CD1c-positive myeloid dendritic cell (primary cell): ENCODE results near the gene C14orf132.
"Not testable (repeated sequence)": the region's sequence is repeated elsewhere in the genome, so short reads cannot be mapped to it uniquely, and the experiment has no call there.

Experiments
- DNase-seq: peaks from one replicate; pipeline ENCODE4 v3.0.0-alpha.2; 2016; ENCODE audit errors: extremely low spot score

Gene C14orf132

DNA sequence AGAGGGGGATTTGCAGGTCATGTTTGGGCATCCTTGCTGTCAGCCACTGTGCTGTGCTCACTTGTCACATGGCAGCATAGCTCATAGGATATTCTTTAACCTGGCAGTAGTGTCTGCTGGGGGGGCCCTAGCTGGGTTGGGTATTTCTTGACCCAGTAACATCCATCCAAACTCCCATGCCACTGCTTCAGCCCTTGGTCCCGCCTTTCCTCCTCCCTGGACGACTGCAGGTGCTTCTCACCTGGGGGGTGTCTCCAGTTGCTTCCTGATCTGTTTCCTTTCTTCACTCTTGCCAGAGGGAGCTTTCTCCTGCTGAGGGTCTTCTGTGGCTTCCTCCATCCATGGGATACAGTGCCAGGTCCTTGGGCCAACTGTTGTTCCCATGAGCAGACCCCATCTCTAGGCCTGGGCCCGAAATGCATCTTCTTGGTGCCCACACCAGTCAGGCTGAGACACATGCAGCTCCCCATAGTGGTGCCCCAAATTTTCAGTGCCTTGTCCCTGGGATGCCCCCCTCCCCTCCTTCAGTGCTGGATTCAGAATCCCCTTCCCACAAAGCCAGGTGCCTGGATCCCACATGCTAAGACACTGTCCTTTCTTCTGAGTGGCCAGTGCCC, 20.5 kb downstream of the C14orf132 start:
- DNase-seq = no peak

DNA sequence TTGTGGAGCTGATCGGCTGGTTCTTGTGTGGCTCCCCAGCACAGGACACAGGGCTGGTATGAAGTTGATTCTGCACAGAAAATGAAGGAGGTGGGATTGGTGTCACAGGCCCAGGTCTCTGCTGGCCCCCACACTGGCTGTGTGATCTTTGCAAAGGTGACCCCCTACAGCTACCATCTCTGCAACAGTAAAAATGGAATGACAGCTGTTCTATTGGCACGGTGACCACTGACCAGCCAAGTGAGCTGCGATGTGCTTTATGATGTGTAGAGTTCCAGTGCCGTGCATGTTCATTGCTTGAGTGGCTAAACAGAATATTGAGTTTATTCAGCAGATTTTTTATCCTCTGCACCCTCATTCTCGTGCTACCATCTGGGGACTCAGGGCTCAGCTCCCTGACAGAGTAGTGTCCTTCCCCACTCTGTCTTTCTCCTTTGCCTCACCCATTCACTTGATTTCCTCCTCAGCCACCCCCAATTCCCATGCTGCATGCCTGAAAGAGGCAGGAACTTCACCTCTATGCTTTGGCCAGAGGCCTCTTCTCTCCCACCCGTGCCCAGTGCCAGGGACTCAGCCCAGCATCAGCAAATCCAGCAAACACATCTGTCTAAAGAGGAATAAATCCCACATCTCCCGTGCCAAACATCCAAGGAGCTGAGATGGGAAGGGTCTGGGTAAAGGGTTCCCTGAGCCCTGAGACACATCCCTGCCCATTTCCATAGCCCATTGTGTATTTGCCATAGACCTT, 21.2 kb downstream of the C14orf132 start:
- DNase-seq = no peak

DNA sequence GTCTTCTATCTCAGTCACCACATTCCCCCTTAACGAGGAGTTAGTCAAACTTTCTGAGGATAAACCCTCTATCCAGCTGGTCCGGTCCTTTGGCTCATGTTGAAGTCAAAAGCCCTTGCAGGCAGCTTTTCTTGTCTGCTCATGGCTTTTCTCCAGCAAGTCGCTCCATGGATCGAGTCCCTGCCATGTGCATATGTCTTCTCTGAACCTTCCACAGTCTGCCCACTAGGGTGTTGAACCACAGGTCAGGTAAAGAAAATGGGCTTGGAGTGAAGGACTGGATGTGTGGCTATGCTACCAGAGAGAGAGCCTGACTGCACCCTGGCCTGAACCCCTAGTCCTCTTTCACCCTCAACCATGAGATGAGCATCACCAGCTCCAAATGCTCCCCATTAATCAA, 22.8 kb downstream of the C14orf132 start:
- DNase-seq = no peak

DNA sequence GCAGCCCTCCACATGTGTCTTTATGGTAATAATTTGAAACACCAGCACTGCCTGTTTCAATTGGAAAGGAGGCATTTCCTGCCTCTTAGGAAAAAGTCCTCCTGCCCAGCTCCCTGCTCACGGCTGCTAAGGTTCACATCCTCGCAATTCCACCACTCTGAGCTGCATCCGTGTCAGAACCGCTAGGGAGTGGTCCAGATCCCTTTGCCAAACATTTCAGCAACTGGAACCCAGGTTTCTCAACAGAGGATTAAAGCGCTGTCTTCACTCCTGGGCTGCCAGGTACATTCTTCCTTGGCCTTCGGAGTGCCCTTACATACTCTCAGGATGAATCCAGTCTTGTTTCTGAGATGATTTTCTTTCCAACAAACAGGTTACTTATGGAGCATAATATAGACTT, 23.3 kb downstream of the C14orf132 start:
- no peak for DNase-seq

DNA sequence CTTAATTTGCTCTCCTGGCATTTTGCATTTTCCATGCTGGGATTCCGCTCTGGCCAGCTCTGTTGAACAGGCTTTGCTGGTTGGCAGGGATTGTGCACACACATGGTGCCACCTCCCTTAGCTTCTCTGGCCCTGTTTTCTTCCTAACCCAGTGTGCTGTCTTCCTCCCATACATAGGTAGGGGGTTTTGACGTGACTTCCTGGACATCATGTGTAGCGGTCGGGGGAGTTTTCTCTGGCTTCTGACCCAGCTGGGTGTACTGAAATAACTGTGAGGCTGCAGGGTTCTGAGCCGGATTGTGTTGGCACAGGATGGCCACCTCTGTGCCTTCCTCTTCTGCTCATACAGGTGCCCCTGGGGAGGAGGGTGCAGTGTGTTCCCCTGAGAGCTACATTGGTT, 25.7 kb downstream of the C14orf132 start:
- DNase-seq = no peak

DNA sequence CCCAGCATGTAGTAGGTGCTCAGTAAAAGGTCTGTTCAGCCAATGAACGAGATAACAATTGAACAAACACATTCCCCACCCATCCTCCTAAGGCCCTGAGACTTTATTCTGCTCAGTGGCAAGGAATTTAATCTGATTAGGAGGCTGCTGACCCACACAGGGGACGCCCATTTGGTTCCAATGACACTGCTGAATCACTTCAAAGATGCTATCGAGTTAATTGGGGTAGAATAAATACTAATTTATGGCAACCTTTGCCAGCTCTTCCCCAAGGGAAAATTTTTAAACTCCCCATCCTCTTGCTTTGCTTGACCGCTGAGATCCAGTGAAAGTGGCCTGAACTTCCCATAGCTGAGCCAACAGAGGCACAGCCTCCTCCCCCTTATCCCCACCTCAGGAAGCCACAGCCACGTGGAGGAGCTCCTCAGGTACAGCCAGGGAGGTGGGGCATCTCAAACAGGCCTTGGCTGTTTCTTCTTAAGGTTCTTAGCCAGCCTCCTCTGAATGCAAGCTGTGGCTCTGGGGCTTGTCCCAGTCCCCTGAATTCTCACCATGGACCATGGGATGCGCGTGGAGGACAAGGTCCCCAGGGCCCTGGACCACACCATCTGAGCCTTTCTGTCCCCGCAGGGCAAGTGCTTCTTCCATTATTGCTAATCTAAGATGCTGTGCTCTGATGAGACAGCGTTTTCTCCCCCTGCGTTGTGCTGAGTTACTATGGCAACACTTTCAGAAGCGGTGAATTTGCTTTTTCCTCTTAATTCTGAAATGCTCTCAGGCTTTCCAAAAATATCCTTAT, 26.7 kb downstream of the C14orf132 start:
- DNase-seq = no peak

DNA sequence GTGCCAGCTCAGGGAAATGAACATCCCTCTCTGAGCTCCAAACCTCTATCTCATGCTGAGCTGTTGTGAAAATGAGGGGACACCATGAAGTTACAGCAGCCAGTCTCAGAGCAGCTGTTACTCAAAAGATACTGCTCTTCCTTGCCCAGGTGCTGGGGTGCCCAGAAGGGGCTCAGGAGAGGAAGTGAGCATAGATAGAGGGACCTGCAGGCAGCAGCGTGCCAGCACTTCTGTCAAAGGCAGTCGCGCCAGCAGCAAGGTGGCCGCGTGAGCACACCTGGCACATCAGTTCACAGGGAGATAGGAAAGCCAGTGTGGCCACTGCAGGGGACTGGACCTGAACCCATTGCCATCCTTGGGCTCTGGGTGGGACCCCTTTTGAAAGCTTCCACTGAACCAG, 27.8 kb downstream of the C14orf132 start:
- no peak for DNase-seq

DNA sequence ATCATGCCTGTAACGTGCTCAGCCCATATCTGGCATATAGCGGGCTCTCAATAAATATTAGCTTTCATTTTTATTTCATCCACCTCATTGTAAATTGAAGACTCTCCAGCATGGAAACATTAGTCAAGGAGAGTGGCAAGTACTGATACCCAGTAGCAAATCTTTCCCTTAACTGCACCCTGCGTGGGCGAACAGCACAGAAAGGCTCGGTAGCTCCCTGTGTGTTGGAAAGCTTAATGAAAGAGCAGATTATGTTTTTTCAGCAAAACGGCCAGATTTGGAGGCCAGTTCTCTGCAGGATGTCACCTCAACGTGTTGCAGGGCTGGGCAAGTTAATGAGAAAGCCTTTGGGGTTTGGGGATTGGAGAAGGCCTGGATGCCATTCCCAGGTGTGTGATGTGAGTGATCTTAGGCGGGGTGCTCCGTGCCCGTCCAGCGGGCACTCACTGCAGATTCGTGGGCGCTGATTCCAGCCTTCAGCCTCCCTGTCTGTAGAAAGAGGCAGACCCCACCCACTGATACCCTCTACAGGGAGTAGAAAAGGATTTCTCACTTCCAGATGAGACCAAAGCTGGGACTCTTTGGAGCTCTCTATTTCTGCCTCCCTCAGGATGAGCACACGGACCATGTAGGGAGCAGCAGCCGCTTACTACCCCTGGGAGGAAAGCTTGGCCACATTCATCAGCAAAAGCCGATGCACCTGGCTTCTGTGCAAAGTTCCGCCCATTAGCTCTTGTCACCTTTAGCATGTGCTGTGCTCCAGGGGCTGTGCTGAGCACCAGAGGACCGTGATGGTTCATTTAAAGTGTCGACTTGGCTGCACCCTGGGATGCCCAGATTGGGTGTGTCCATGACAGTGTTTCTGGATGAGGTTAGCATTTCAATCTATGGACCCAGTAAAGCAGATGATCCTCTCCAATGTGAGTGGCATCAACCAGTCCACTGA, 29.1 kb downstream of the C14orf132 start:
- no peak for DNase-seq

DNA sequence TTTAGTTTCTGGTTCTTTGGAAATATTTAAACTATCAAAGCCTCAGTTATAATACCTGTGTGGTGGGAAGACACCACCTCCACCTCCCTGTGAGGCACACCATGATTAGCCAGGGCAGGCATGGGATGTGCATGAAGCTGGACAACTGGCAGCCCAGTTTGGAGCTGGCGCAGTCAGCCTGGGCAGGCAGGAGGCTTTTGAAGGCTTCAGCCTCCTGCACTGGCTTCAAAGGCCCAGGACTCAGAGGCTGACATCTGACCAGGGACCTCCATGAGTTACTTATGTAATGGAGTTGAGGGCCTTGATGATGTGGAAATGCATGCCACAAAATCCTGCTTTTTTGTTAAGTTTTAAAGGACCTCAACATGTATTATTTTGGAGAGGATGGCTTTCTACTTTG, 30.3 kb downstream of the C14orf132 start:
- no peak for DNase-seq

DNA sequence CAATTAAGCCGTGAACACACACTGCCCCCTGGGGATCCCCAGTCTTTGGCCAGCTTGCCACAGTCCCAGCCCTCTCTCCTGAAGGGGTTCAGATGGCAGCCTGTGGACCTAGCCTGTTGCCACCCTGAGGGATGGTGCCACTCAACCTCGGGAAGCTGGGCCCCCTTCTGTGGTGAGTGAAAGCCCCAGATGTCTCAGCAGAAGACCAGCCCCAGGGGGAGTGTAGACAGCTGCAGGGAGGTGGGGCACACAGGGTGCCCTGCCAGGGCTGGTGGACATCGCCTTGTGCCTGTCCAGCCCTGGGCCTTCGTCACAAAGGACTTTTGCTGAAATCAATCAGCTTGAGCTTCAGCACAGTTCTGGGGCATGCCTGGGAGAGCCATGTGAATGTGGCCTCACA, 32.4 kb downstream of the C14orf132 start:
- DNase-seq = no peak

DNA sequence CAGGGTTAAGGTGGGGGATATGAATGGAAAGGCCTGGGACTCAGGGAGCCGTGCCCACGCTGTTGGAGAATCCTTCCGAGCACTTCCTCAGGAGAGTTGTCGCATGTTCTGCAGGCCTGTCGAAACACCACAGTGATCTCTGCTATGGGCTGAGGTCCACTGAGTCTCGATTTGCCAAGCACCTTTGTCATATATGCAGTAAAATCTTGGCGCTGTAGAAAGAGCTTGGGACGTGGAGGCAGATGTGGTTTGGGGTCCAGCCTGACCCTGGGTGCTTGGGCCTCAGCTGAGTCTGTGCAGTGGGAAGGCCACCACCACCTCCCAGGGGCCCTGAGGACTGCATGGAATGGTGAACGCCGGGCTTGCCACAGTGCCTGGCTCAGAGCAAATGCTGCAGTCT, 32.9 kb downstream of the C14orf132 start:
- DNase-seq = no peak

DNA sequence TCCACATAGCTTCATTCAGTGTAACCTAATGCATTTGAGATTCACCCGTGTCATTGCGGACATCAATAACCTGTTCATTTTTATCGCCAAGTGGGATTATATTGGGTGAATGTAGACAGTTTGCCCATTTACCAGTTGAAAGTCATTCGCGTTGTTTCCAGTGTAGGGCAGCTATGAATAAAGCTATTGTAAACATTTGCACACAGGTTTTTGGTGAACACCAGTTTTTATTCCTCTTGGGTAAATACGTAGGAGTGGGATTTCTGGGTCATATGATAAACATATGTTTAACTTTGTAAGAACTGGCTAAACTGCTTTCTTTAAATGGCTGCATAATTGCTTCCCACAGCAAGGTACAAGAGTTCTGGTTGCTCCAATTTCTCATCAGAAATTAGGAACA, 33.6 kb downstream of the C14orf132 start:
- no peak for DNase-seq

DNA sequence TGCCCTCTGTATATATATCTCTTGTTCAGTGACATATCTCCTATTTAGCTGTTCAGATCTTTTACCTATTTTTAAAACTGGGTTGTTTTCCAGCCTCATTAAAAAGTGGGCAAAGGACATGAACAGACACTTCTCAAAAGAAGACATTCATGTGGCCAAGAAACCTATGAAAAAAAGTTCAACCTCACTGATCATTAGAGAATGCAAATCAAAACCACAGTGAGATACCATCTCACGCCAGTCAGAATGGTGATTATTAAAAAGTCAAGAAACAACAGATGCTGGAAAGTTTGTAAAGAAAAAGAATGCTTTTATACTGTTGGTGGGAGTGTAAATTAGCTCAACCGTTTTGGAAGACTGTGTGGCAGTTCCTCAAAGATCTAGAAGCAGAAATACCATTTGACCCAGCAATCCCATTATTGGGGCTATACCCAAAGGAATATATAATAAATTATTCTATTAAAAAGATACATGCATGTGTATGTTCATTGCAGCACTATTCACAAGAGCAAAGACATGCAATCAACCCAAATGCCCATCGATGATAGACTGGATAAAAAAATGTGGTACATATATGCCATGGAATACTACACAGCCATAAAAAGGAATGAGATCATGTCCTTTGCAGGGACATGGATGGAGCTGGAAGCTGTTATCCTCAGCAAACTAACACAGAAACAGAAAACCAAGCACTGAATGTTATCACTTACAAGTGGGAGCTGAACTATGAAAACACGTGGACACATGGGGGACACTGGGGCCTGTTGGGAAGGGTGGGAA, 34.3 kb downstream of the C14orf132 start:
- DNase-seq = not testable (repeated sequence)

DNA sequence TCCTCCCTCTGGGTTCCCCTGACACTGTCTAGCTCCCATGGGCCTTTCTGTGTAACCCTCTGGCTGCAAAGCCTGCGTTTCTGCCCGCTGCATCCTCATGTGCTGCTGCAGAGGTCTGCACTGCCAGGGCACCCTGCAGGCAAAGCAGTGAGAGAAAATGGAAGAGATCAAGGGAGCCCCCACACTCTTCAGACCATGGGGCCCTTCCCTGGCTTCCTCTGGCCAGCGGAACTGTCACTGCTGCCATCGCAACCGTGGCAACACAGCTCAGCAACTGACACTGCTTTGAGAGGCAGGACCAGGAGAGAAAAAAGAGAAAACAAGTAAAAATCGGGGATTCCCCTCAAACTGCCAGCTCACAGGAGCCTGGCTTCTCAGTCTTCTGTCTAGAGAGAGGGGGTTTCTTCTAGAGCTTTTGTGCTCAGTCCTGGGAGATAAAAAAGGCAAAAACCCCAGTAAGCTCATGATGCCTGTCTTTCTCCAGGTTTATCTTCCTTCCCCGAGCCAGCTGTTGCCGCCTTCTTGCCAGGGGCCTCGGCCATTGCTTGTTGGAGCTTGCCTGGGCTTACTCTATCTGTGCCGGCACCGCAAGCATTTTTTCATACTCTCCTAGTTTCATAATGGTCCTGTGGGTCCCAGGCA, 38.9 kb downstream of the C14orf132 start:
- DNase-seq = no peak

DNA sequence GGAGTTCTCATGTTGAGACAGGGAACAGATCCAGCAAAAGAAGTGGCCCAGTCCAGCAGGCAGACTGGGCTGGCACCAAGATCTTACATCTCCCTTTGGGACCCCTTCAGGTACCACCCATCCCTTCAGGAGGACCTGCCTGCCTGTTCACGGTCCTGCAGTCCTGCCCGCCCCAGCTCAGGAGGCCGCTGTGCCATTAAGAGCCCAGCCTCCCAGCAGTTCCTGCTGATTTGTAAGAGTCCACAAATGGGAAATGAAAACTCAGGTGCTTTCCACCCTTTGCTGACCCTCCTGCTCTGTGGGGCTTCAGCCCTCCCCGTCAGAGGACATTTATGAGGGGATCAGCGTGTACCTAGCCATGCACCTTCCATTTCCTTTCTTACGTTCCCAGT, 39.5 kb downstream of the C14orf132 start:
- no peak for DNase-seq

DNA sequence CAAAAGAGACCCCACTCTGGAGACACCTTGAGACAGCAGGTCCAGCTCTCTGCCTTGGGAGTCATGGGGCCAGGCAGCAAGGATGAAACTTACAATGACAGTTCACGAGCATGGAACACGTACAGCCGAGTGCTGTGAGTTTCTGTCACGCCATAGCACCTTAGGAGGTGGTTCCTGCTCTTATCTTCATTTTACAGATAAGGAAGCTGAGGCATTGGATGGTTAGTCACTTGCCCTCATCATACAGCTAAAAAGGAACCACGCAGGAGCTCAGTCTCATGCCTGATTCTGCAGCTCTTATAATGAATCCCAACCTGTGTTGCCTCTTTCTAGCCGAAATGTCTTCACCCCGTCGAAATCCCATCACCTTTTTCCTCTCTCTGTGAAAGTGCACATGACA, 39.9 kb downstream of the C14orf132 start:
- DNase-seq = no peak

DNA sequence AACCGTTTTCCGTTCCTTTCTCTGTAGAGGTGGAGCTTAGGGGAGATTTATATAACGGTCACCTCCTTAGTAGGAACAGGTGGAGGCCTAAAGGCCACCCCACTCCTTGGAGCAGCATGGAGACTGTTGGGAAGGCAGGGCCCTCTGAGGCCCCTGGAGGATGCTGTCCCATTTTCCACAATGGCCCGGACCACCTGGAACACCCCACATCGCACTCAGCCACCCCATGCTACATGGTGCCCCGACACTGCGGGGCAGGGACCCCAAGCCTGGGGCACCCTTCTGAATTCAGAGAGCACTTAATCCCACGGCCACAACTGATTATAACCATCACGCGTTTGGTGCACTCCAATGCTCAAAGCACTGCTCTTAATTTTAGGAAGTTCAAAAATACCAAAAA, 41.4 kb downstream of the C14orf132 start:
- no peak for DNase-seq

DNA sequence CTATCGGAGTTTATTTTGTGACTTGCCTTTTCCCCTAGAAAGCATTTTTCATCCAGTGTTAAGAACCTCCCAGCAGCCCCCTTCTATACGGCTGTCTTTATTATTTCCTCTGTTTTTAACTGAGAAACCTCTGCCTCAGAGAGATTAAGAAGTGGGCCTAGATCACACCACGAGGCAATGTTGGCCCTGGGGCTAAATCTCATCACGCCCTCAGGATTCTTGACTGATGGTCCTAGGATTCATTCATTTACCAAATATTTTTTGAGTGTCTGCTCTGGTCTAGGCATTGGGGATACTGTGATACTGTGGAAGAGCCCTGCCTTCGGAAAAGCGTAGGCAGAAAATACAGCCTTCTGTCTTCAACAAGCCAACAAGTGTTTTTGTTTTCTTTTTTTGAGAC, 42.1 kb downstream of the C14orf132 start:
- DNase-seq = no peak

DNA sequence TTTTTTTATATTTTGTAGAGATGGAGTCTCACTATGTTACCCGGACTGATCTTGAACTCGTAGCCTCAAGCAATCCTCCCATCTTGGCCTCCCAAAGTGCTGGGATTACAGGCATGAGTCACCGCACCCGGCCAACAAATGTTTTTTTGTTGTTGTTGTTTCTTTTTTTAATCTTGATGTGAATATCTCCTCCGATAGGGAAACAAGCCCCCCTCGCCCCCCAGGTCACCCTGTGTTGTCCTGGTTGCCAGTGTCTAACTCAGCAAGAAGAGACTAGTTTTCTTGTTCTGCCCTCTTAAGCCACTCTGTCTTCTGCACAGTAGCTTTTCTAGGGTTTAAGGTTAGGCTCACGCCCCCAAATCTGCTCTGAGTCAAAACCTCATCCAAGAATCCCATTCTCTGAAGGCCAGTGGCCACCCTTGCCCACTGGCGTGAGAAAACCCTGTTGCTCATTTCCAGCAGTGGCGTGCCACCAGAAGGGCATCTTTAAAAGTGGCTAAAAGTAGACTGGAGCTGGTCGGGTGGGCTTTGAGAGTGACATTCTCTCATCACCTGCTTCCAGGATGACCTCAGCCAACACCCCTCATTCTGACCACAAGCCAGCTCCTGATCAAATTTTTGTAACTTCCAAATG, 42.7 kb downstream of the C14orf132 start:
- no peak for DNase-seq
